NCI-H2029 (cell line): Measurements from ENCODE around the gene KCTD10.
"Not testable (repeated sequence)": the region's sequence is repeated elsewhere in the genome, so short reads cannot be mapped to it uniquely, and the experiment has no call there.

Experiments
- DNase-seq: peaks from one replicate; lab custom pipeline; 2025; lab: John Stamatoyannopoulos, UW

The KCTD10 gene

GRCh38 chr12:109448707-109449390 is 28.3 kb downstream of the KCTD10 start:
- no peak for DNase-seq

GRCh38 chr12:109448272-109448671 is 28.8 kb downstream of the KCTD10 start:
- DNase-seq = no peak

- no peak for DNase-seq
These were observed 29.6 kb downstream of the KCTD10 start for GRCh38 chr12:109447482-109447881.

GRCh38 chr12:109446869-109447268 is 30.2 kb downstream of the KCTD10 start:
- DNase-seq = no peak

GRCh38 chr12:109445191-109445609 is 31.9 kb downstream of the KCTD10 start:
- no peak for DNase-seq

GRCh38 chr12:109444259-109444658 is 32.8 kb downstream of the KCTD10 start:
- no peak for DNase-seq

GRCh38 chr12:109443794-109444193 is 33.3 kb downstream of the KCTD10 start:
- no peak for DNase-seq

GRCh38 chr12:109440851-109441490 is 36.1 kb downstream of the KCTD10 start:
- peak; percentile 58 for DNase-seq

- not testable (repeated sequence) for DNase-seq
These were observed 37.1 kb downstream of the KCTD10 start for GRCh38 chr12:109439951-109440350.

GRCh38 chr12:109439181-109439580 is 37.9 kb downstream of the KCTD10 start:
- no peak for DNase-seq

- no peak for DNase-seq
These were observed 40.9 kb downstream of the KCTD10 start for GRCh38 chr12:109436188-109436560.

GRCh38 chr12:109435428-109436187 is 41.5 kb downstream of the KCTD10 start:
- DNase-seq = no peak

- no peak for DNase-seq
These were observed 42.5 kb downstream of the KCTD10 start for GRCh38 chr12:109434582-109434981.

GRCh38 chr12:109433618-109434017 is 43.5 kb downstream of the KCTD10 start:
- DNase-seq = no peak

GRCh38 chr12:109432842-109433304 is 44.2 kb downstream of the KCTD10 start:
- peak; percentile 69 for DNase-seq

- DNase-seq = no peak
These were observed 44.7 kb downstream of the KCTD10 start for GRCh38 chr12:109432431-109432830.

GRCh38 chr12:109430244-109430643 is 46.9 kb downstream of the KCTD10 start:
- no peak for DNase-seq

- not testable (repeated sequence) for DNase-seq
These were observed 48.3 kb downstream of the KCTD10 start for GRCh38 chr12:109428804-109429203.

GRCh38 chr12:109428037-109428629 is 49.0 kb downstream of the KCTD10 start:
- peak; percentile 51 for DNase-seq

- no peak for DNase-seq
These were observed 53.7 kb downstream of the KCTD10 start for GRCh38 chr12:109423392-109423791.

GRCh38 chr12:109422251-109422650 is 54.8 kb downstream of the KCTD10 start:
- DNase-seq = no peak

GRCh38 chr12:109421355-109422087 is 55.6 kb downstream of the KCTD10 start:
- no peak for DNase-seq
